Dendritic cell treated with granulocyte-macrophage colony-stimulating factor and Interleukin-4, amounts not matched to agents 40 ng/mL and 50 ng/mL, for 4 days (primary cell): Measurements from ENCODE around the gene C4BPB.
"Not testable (repeated sequence)": the region's sequence is repeated elsewhere in the genome, so short reads cannot be mapped to it uniquely, and the experiment has no call there.

Experiments
- H3K27ac Mint-ChIP-seq: one replicate; pipeline ENCODE4 v1.8.0; 2022; ENCODE audit warnings: mild to moderate bottlenecking, mixed read lengths
- H3K27me3 Mint-ChIP-seq: one replicate; pipeline ENCODE4 v1.8.0; 2022; ENCODE audit warnings: mild to moderate bottlenecking, mixed read lengths
- H3K36me3 Mint-ChIP-seq: one replicate; pipeline ENCODE4 v1.8.0; 2022; ENCODE audit warnings: low read depth, mixed read lengths
- H3K4me1 Mint-ChIP-seq: one replicate; pipeline ENCODE4 v1.8.0; 2022; ENCODE audit warnings: low read depth, mixed read lengths
- H3K4me3 Mint-ChIP-seq: one replicate; pipeline ENCODE4 v1.8.0; 2022; ENCODE audit warnings: mild to moderate bottlenecking, moderate library complexity, mixed read lengths
- H3K9me3 Mint-ChIP-seq: one replicate; pipeline ENCODE4 v1.8.0; 2022; ENCODE audit warnings: mixed read lengths
- intact Hi-C: fragments of 100-400 bp; cut with micrococcal nuclease; formaldehyde crosslinking; loops from one replicate; pipeline ENCODE4 v1.15.0; 2022

C4BPB gene, protein sequence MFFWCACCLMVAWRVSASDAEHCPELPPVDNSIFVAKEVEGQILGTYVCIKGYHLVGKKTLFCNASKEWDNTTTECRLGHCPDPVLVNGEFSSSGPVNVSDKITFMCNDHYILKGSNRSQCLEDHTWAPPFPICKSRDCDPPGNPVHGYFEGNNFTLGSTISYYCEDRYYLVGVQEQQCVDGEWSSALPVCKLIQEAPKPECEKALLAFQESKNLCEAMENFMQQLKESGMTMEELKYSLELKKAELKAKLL

DNA sequence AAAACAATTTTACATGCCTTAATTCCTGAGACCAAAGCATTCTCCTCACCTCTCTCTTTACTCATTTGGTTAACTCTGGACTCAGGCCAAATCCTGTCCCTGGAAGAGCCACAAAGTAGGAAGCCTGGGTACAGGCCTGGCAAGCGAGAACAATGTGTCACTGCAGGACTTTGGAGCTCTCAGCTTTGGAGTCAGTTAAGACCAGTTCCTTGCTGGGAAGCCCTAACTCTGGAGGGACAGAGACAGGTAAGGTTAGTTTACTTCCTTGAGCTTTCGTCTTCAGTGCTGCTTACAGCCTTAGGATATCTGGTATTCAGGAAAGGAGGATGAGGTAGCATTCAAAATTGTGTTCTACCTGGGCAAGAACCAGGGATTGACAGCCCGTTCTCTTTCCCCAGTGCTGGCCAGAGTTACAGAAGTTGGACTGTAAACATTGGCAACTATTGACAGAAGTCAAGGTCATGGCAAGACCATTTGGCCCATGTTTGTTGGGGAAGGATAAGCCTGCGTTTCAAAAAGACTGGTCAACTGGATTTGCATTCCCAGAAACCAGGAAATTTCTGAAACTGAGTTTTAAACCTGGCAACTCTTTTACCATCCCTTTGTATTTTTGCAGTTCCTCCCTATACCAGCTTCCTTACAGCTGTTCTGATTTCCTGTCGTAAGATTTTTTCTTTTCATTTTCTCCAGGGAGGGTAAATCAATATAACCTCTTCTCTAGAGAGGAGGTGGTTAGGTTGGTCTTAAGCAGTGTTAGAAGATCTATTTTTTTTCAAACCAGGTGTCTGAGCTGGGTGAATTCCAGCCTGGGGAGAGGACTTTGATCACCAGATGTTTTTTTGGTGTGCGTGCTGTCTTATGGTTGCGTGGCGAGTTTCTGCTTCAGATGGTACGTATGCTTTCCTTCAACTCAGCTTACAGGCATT lies at the start of gene C4BPB:
Gene C4BPB, plus strand, starts transcription at position 160 of the 926 bp plus-strand sequence. Its CDS starts 672 bp downstream, at position 832.
- Mint-ChIP-seq H3K4me1 (peaks cover 20% of the 10 kb centered on the region), H3K9me3 (no peaks in the 10 kb centered on the region), H3K27ac (peak within 1 kb of the TSS; percentile 2), H3K36me3 (no peaks in the 10 kb centered on the region), H3K4me3 (no peak within 1 kb of the TSS), H3K27me3 (peaks cover 1% of the 10 kb centered on the region)
- intact Hi-C loops = no loop called here

DNA sequence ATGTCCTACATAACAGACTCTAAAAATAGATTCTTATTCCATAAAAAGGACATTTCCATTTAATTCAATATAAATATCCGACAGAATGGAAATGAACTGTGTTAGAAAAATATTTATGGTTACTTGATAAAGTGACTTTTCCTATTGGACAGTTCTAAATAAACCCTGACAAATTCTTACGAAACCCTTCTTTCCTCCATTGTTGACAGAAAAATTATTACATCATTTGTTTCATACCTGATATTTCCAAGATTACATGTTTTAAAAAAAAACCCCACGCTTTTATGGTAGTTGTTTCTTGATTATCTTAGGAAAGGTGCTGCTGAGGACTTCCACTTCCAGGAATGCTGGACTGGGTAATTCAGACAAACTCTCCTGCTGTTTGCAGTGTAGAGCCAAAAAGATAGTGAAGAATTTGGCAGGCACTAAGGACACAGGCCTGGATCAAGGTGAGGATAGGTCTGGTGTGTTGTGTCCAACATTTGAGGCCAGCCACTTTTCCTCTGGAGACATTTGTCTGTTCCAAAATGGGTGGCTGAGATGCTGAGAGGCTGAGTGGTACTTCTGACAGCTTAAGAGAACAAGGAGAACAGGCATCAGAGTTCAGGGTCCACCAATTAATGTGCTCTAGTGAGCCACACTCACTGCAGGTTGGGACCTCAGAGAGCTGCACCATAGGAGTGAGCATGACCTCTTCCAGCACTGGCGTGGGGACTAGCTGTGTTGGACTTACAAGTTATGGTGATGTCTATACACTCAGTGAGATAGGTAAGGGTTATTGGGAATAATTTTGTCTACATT lies 49.1 kb upstream of the C4BPB start:
- Mint-ChIP-seq H3K4me3 (no peak overlapping the region), H3K36me3 (peaks cover 5% of the 10 kb centered on the region), H3K27me3 (peaks cover 5% of the 10 kb centered on the region), H3K4me1 (no peaks in the 10 kb centered on the region), H3K27ac (no peak overlapping the region), H3K9me3 (no peaks in the 10 kb centered on the region)
- intact Hi-C loops = no loop called here

DNA sequence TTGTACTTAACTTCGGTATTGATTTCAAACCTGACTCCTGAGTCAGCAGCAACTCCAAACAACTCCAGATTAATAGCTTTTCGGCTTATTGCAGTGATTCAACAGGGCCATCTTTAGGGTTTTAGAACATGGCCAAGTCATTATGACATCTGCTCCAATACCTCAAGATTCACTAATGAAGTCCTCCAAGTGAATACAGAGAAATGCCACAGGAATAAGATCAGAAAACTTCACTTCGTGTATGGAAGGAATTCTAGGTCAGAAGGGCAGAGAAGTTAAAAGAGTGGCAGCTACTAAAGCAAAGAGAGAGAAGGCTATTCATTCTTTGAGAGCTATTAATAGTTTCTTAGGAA lies 48.5 kb upstream of the C4BPB start:
- intact Hi-C loops = no loop called here
- H3K4me1 Mint-ChIP-seq = no peaks in the 10 kb centered on the region
- H3K4me3 Mint-ChIP-seq = no peak overlapping the region
- peaks cover 5% of the 10 kb centered on the region for H3K27me3 Mint-ChIP-seq
- H3K9me3 Mint-ChIP-seq = no peaks in the 10 kb centered on the region
- H3K36me3 Mint-ChIP-seq = peaks cover 5% of the 10 kb centered on the region
- no peak overlapping the region for H3K27ac Mint-ChIP-seq

DNA sequence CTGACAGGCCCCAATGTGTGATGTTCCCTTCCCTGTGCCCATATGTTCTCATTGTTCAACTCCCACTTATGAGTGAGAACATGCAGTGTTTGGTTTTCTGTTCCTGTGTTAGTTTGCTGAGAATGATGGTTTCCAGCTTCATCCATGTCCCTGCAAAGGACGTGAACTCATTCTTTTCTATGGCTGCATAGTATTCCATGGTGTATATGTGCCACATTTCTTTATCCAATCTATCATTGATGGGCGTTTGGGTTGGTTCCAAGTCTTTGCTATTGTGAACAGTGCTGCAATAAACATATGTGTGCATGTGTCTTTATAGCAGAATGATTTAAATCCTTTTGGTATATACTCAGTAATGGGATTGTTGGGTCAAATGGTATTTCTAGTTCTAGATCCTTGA lies 47.3 kb upstream of the C4BPB start:
- H3K4me1 Mint-ChIP-seq, H3K27me3 Mint-ChIP-seq, H3K27ac Mint-ChIP-seq, H3K9me3 Mint-ChIP-seq, H3K4me3 Mint-ChIP-seq, intact Hi-C loops: not testable (repeated sequence)
- peaks cover 14% of the 10 kb centered on the region for H3K36me3 Mint-ChIP-seq

DNA sequence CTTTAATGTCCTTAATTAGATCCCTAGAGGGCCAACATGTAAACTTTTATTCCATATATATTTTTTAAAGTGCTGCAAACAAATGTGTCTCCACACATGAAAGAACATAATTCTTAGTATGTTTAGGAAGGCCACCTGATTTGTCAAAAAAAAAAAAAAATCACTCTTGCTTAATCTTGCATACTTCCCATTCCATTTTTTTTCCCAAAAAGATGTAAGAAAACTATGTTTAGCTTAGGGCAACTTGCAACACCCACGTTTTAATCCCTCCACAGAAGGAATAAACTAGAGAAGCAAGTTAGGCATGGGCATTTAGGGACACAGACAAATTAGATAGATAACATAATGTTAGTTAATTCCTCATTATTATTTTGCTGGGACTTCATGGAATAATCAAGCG lies 43.2 kb upstream of the C4BPB start:
- no peaks in the 10 kb centered on the region for H3K9me3 Mint-ChIP-seq
- no peaks in the 10 kb centered on the region for H3K27me3 Mint-ChIP-seq
- peaks cover 7% of the 10 kb centered on the region for H3K4me1 Mint-ChIP-seq
- intact Hi-C loops = no loop called here
- peaks cover 32% of the 10 kb centered on the region for H3K36me3 Mint-ChIP-seq
- no peak overlapping the region for H3K27ac Mint-ChIP-seq
- no peak overlapping the region for H3K4me3 Mint-ChIP-seq

DNA sequence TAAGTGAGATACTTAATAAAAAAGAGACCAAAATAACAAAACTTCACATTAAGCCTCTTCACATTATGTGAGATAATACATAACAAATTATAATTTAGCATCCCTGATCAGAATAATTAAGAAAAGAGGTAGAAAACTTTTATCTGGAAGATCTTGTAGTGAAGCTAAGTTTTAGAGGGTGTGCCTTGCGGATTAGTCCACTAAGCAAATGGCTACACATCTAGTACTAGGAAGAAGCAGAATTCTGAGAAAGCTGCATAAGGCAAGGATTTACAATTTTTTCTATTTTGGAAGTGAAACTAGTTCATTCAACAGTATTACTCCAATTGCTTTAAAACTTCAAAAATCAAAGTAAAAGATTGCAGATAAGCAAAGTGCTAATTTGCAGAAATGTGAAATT lies 41.2 kb upstream of the C4BPB start:
- Mint-ChIP-seq H3K27ac (no peak overlapping the region), H3K9me3 (no peaks in the 10 kb centered on the region), H3K36me3 (peaks cover 34% of the 10 kb centered on the region), H3K4me3 (no peak overlapping the region), H3K4me1 (peaks cover 15% of the 10 kb centered on the region), H3K27me3 (no peaks in the 10 kb centered on the region)
- intact Hi-C loops = no loop called here

DNA sequence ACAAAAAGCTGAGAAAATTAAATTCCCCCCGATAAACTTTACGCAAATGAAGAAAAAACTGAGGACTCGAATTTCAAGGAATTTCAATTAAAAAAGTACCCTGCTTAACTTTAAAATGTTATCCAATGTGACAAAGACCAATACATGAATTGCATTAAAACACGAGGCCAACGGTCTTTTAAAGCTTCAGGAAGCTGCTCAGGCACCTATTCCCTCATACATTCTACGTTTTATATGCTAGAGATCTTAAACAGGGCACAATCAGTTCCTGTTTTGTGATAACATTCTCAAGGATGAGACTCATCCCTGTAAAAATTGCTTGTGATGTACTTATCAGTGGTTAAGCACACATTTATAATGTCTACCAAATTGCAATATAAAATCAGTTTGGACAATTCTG lies 40.6 kb upstream of the C4BPB start:
- no peak overlapping the region for H3K4me3 Mint-ChIP-seq

DNA sequence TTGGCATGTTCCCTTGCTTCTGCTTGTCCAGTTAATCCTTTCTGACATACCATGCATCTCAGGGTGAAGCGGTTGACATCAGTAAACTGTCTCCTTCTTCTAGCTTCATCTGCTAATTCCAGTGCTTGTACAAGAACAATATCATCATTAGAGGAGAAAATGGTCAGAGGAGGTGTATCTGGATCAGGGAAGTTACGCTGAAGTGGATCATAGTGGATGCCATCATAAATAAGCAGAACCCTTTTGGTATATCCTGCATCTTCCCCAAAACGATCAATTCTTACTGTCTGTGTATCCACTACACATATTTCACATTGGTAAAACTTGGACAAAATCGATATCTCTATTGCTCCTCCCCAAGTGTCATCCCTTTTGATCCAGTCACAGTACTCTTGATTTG lies 39.6 kb upstream of the C4BPB start:
- Mint-ChIP-seq H3K36me3 (peaks cover 42% of the 10 kb centered on the region), H3K27me3 (no peaks in the 10 kb centered on the region), H3K9me3 (no peaks in the 10 kb centered on the region), H3K4me3 (no peak overlapping the region), H3K27ac (no peak overlapping the region), H3K4me1 (peaks cover 24% of the 10 kb centered on the region)
- intact Hi-C loops = no loop called here

More for the DNA sequence above, 40.6 kb upstream of the C4BPB start:
- no peaks in the 10 kb centered on the region for H3K27me3 Mint-ChIP-seq
- intact Hi-C loops = no loop called here
- H3K36me3 Mint-ChIP-seq = peaks cover 36% of the 10 kb centered on the region
- no peak overlapping the region for H3K27ac Mint-ChIP-seq
- H3K4me1 Mint-ChIP-seq = peaks cover 16% of the 10 kb centered on the region
- H3K9me3 Mint-ChIP-seq = no peaks in the 10 kb centered on the region

DNA sequence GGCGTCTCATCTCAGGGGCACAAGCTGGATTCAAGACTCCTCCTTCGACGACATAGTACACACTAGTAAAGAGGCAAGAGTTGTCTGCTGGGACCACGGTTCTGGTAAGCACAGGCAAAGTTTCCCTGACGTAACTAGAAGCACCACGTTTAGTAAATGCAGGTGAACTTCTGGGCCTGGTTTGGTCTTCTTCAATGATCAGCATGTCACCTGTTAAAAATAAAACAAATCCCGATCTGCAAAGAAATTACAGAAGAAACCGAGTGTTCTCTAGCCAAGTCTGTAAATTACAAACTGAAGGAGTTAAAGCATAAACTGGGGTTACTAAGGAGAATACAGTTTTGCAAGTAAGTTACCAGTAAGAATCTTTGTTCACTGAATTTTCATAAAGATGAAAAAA lies 39.1 kb upstream of the C4BPB start:
- Mint-ChIP-seq H3K4me1 (peaks cover 29% of the 10 kb centered on the region), H3K9me3 (no peaks in the 10 kb centered on the region), H3K36me3 (peaks cover 42% of the 10 kb centered on the region), H3K27ac (peak overlapping the region; percentile 97), H3K4me3 (peak overlapping the region; percentile 97), H3K27me3 (no peaks in the 10 kb centered on the region)
- intact Hi-C loops = no loop called here

DNA sequence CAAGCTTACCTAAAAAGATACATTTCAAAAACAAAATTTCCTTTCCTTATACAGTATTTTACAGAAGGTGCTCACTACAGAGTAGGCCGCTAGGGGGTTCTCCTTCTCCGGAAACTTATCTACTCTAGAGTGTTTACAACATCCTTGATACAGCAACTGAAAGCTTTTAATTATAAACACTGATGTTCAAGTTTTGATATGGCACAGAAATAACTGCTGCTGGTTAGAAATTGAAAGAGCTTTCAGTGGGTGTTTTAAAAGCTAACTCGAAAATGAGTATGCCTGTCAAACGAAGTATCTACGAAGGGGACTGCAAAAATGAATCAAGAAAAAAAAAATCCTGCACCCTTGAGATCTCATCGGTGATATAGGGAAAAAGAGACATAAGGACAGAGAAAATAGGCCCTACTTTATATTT lies 38.7 kb upstream of the C4BPB start:
- intact Hi-C loops = loop anchor here (5.0 kb wide), 1 partner anchor 33 kb away; no protein-coding TSS in a partner anchor
- Mint-ChIP-seq H3K4me3 (peak overlapping the region; percentile 97), H3K36me3 (peaks cover 46% of the 10 kb centered on the region), H3K27me3 (no peaks in the 10 kb centered on the region), H3K9me3 (no peaks in the 10 kb centered on the region), H3K27ac (peak overlapping the region; percentile 97), H3K4me1 (peaks cover 33% of the 10 kb centered on the region)

DNA sequence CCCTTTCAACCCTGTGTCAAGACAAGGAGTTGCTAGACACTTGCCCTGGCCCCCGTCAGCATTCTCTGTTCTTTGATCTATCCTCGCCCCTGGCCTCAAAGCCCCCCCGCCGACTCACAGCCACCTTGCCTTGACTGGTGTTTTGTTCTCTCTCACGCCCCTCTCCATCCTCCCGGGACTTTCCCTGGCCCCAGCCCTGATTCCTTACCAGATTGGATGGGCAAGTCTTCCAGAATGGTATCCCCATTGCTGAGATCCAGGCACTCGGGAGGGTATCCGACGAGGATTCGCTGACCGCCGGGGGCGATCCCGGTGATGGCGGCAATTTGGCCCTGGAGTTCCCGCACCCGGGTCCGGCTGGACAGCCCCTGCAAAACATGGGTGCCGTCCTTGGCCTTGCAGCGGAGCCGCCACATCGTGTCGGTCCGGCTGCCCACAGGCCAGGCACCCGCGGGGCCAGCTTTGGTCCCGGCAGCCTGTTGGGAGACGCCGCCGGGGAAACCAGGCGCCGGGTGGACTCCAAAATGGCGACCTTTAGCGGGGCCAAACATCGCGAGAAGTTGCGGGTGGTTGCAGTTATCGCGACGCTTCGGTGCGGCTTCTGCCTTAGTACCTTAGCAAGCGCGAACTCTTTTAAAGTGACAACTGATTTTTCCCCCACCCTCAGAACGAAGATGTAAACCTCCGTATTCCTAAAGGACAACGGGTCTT lies 38.0 kb upstream of the C4BPB start:
- Mint-ChIP-seq H3K27ac (peak overlapping the region; percentile 97), H3K4me1 (peaks cover 34% of the 10 kb centered on the region)
- intact Hi-C loops = loop anchor here (5.0 kb wide), 1 partner anchor 33 kb away; no protein-coding TSS in a partner anchor

DNA sequence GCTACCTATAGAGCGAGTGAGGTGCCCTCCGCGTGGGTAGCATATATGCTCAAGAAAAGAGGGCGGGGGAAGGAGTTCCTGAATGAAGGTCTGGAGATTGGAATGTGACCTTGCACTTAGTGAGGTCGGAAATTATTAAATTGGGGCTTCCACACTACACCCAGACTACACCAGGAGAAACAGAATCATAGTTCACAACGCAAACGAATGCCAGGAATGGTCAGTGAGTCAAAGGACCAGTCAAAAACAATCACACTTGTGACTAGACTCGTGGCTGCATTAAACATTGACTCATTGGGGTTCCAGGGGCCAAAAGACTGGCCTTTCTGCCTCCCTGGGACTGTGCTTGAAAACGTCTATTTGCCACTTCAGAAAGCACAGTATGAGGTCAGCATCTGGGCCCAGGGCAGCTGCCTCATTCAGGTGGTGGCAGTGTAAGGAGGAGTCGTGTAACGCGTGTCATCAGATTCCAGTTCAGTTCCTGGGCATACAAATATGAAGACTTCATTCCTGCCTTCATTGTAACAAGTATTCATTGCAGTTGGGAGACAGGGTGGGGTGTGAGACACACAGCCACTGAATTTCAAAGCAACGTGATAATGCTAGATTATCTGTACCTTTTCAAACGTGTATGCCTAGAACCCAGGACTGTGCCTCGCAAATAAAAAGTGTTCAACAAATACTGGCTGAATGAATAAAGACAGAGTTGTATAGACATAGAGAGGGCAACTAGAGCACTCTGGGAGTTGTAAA lies 37.3 kb upstream of the C4BPB start, which contains the start of gene YOD1:
Gene YOD1, minus strand, starts transcription at position 18 of the 753 bp plus-strand sequence. CDS start 178 bp downstream, outside the sequence.
- Mint-ChIP-seq H3K4me1 (peaks cover 30% of the 10 kb centered on the region), H3K27ac (peak within 1 kb of the TSS; percentile 97), H3K36me3 (peaks cover 42% of the 10 kb centered on the region), H3K9me3 (no peaks in the 10 kb centered on the region), H3K27me3 (no peaks in the 10 kb centered on the region), H3K4me3 (peak within 1 kb of the TSS; percentile 97)
- intact Hi-C loops = loop anchor here (5.0 kb wide), 1 partner anchor 34 kb away; no protein-coding TSS in a partner anchor

More for the DNA sequence above, 38.0 kb upstream of the C4BPB start:
- H3K4me3 Mint-ChIP-seq = peak overlapping the region; percentile 97
- peaks cover 46% of the 10 kb centered on the region for H3K36me3 Mint-ChIP-seq
- no peaks in the 10 kb centered on the region for H3K9me3 Mint-ChIP-seq
- no peaks in the 10 kb centered on the region for H3K27me3 Mint-ChIP-seq
